CD4-positive, alpha-beta memory T cell (primary cell): ENCODE results near the gene TMEM138. TPM values are rescaled to one million over a fixed set of nuclear protein-coding genes. Genes with fewer than 3 reads are reported as not detected.

Experiments used
- CTCF ChIA-PET: fragments of 350-600 bp; sonication (Branson Sonifier 250); formaldehyde crosslinking; loops from one replicate; lab custom pipeline; 2021; ENCODE audit warnings: inconsistent platforms; ENCODE audit not compliant: partially characterized antibody; lab: Charles Lee
- POLR2A ChIA-PET: fragments of 350-600 bp; sonication (Branson Sonifier 250); formaldehyde crosslinking; loops from one replicate; lab custom pipeline; 2021; ENCODE audit not compliant: partially characterized antibody; lab: Charles Lee
- DNase-seq, 5 donors: peaks; one replicate each; pipeline versions ENCODE4 v3.0.0 to v3.0.0-alpha.2; 2020 to 2022; ENCODE audit warnings: mixed read lengths in 1 of 5
- H3K27ac ChIP-seq: one replicate; pipeline ENCODE4 v1.7.0; 2013; ENCODE audit warnings: low read depth, low read length
- H3K27me3 ChIP-seq: 2 replicates; pipeline ENCODE4 v1.7.0; 2013; ENCODE audit warnings: mild to moderate bottlenecking, low read length, moderate library complexity; ENCODE audit not compliant: insufficient read depth
- H3K36me3 ChIP-seq: 2 replicates; pipeline ENCODE4 v1.7.0; 2013; ENCODE audit warnings: mild to moderate bottlenecking, low read length, moderate library complexity; ENCODE audit not compliant: insufficient read depth
- H3K4me1 ChIP-seq: 2 replicates; pipeline ENCODE4 v1.7.0; 2013; ENCODE audit warnings: mild to moderate bottlenecking, low read length, moderate library complexity; ENCODE audit not compliant: insufficient read depth
- H3K4me3 ChIP-seq, 2 donors: one replicate each; pipeline ENCODE4 v1.7.0; 2013; ENCODE audit warnings: low read length in 2 of 2, mild to moderate bottlenecking in 1 of 2
- H3K9me3 ChIP-seq, 2 donors: one replicate each; pipeline ENCODE4 v1.7.0; 2013; ENCODE audit warnings: low read length in 2 of 2, control low read depth in 1 of 2; ENCODE audit not compliant: control insufficient read depth in 1 of 2
- H3K27ac Mint-ChIP-seq, 7 donors: one replicate each; pipeline ENCODE4 v1.8.0; 2020 to 2021; ENCODE audit warnings: mixed read lengths in 7 of 7, mild to moderate bottlenecking in 6 of 7, inconsistent platforms in 3 of 7, moderate library complexity in 3 of 7
- H3K27me3 Mint-ChIP-seq, 2 donors: one replicate each; pipeline ENCODE4 v1.8.0; 2020 to 2021; ENCODE audit warnings: mixed read lengths in 2 of 2
- H3K36me3 Mint-ChIP-seq, 2 donors: one replicate each; pipeline ENCODE4 v1.8.0; 2020 to 2021; ENCODE audit warnings: mixed read lengths in 2 of 2, inconsistent platforms in 1 of 2, mild to moderate bottlenecking in 1 of 2
- H3K4me1 Mint-ChIP-seq, 4 donors: one replicate each; pipeline ENCODE4 v1.8.0; 2020 to 2021; ENCODE audit warnings: mixed read lengths in 4 of 4, mild to moderate bottlenecking in 1 of 4
- H3K4me3 Mint-ChIP-seq, 8 donors: one replicate each; pipeline ENCODE4 v1.8.0; 2020 to 2021; ENCODE audit warnings: mixed read lengths in 8 of 8, mild to moderate bottlenecking in 7 of 8, moderate library complexity in 6 of 8, inconsistent platforms in 3 of 8
- H3K9me3 Mint-ChIP-seq, 8 donors: one replicate each; pipeline ENCODE4 v1.8.0; 2020 to 2021; ENCODE audit warnings: mixed read lengths in 8 of 8, mild to moderate bottlenecking in 5 of 8, inconsistent platforms in 3 of 8, moderate library complexity in 1 of 8
- intact Hi-C: fragments of 100-400 bp; cut with micrococcal nuclease; formaldehyde crosslinking; loops from one replicate; pipeline ENCODE4 v1.15.1; 2023
- polyA plus RNA-seq, 2 donors: library from polyadenylated mRNA; unstranded; fragments of 300-500 nt; fragmentation: Illumina TruSeq; gene quantifications; one replicate each; pipeline ENCODE4 v1.2.3, GENCODE V29; 2021
- total RNA-seq, 2 experiments: library from RNA; stranded (reverse); gene quantifications; one replicate each; pipeline ENCODE4 v1.2.3, GENCODE V29; 2021

Gene TMEM138
- total and polyA plus RNA-seq, 4 experiments from 2014 or later, result 49.0 to 62.5 (median 60.2) TPM

GRCh38 chr11:61356706-61357105, 5.5 kb upstream of the TMEM138 start:
- H3K36me3 Mint-ChIP-seq, result peaks cover 17 to 21% of the 10 kb centered on the region in 2 donors
- Histone ChIP-seq H3K4me1 (peaks cover 14% of the 10 kb centered on the region), H3K36me3 (peaks cover 20% of the 10 kb centered on the region), H3K9me3 (no peaks in the 10 kb centered on the region), H3K27ac (no peak overlapping the region), H3K4me3 (no peak overlapping the region), H3K27me3 (no peaks in the 10 kb centered on the region)
- no peak overlapping the region for H3K4me3 Mint-ChIP-seq
- no peak for DNase-seq
- peak overlapping the region in 3 of 7 donors; percentile 18 to 83 (median 75) for H3K27ac Mint-ChIP-seq
- intact Hi-C loops, result no loop called here
- ChIA-PET CTCF (interaction anchor here (1.4 to 3.5 kb wide), 3 partner anchors 21 to 29 kb away, joined by 11 to 22 read pairs (median 22); no protein-coding TSS in a partner anchor), POLR2A (interaction anchor here (1.3 kb wide), 1 partner anchor 20 kb away, joined by 4 read pairs; no protein-coding TSS in a partner anchor)
- peaks cover 15 to 27% (median 21%) of the 10 kb centered on the region in 4 donors for H3K4me1 Mint-ChIP-seq
- H3K9me3 Mint-ChIP-seq, result no peaks in the 10 kb centered on the region
- no peaks in the 10 kb centered on the region for H3K27me3 Mint-ChIP-seq

- H3K9me3 ChIP-seq, result no peaks in the 10 kb centered on the region
- H3K27me3 Mint-ChIP-seq, result no peaks in the 10 kb centered on the region
- H3K4me3 Mint-ChIP-seq, result peak overlapping the region in 4 of 8 donors; percentile 11 to 27 (median 23)
- ChIA-PET POLR2A (interaction anchor here (1.5 kb wide), 1 partner anchor 34 kb away, joined by 3 read pairs; no protein-coding TSS in a partner anchor), CTCF (interaction anchor here (0.8 to 2.8 kb wide), 2 partner anchors 22 to 28 kb away, joined by 3 to 22 read pairs; no protein-coding TSS in a partner anchor)
- H3K27ac Mint-ChIP-seq, result peak overlapping the region in 3 of 7 donors; percentile 43 to 72 (median 50)
- peaks cover 15 to 26% of the 10 kb centered on the region in 2 donors for H3K36me3 Mint-ChIP-seq
- no peak overlapping the region for H3K4me3 ChIP-seq
- peaks cover 16 to 34% (median 22%) of the 10 kb centered on the region in 4 donors for H3K4me1 Mint-ChIP-seq
- H3K27me3 ChIP-seq, result no peaks in the 10 kb centered on the region
- no peak overlapping the region for H3K27ac ChIP-seq
- DNase-seq, result no peak
- intact Hi-C loops, result no loop called here
- peaks cover 0 to 3% (median 0%) of the 10 kb centered on the region in 8 donors for H3K9me3 Mint-ChIP-seq
- H3K36me3 ChIP-seq, result peaks cover 16% of the 10 kb centered on the region
- peaks cover 14% of the 10 kb centered on the region for H3K4me1 ChIP-seq
These were observed 4.8 kb upstream of the TMEM138 start for GRCh38 chr11:61357233-61357893.

DNA sequence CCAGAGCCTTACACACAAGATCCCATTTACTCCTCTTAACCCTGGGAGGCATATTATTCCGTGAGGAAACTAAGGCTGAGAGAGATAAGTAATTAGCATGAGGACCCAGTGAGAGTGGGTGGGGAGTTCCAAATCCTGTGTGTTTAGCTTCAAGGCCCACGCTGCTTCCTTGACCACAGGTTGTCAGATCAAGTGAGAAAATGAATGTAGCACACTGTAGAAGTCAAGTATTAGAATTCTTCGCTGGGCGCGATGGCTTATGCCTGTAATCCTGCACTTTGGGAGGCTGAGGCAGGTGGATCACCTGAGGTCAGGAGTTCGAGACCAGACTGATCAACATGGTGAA, 4.3 kb upstream of the TMEM138 start:
- H3K4me1 Mint-ChIP-seq, result peaks cover 19 to 39% (median 27%) of the 10 kb centered on the region in 4 donors
- H3K36me3 Mint-ChIP-seq, result peaks cover 11 to 27% of the 10 kb centered on the region in 2 donors
- no peak overlapping the region for H3K27ac ChIP-seq
- intact Hi-C loops, result no loop called here
- ChIA-PET POLR2A (interaction anchor here (1.5 kb wide), 1 partner anchor 34 kb away, joined by 3 read pairs; no protein-coding TSS in a partner anchor), CTCF (interaction anchor here (0.8 to 2.8 kb wide), 2 partner anchors 22 to 27 kb away, joined by 3 to 22 read pairs; no protein-coding TSS in a partner anchor)
- H3K27me3 ChIP-seq, result no peaks in the 10 kb centered on the region
- no peaks in the 10 kb centered on the region for H3K9me3 ChIP-seq
- peaks cover 13% of the 10 kb centered on the region for H3K36me3 ChIP-seq
- peak overlapping the region in 3 of 8 donors; percentile 21 to 27 (median 25) for H3K4me3 Mint-ChIP-seq
- peaks cover 0 to 3% (median 0%) of the 10 kb centered on the region in 8 donors for H3K9me3 Mint-ChIP-seq
- H3K4me1 ChIP-seq, result peaks cover 17% of the 10 kb centered on the region
- no peak overlapping the region for H3K4me3 ChIP-seq
- no peak for DNase-seq
- H3K27ac Mint-ChIP-seq, result peak overlapping the region in 3 of 7 donors; percentile 35 to 50 (median 43)
- H3K27me3 Mint-ChIP-seq, result no peaks in the 10 kb centered on the region

DNA sequence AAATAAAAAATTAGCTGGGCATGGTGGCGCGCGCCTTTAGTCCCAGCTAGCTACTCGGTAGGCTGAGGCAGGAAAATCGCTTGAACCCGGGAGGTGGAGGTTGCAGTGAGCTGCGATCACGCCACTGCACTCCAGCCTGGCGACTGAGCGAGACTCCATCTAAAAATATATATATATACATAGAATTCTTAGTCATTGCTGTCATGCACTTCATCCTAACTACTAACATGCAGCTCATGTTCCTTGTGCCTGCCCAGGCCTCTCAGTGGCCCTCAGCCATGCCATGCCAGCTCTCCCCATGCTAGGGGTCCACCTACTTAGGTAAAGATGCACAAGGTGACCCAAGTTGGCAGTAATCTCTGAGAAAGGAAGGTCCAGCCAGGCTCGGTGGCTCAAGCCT, 3.6 kb upstream of the TMEM138 start:
- Mint-ChIP-seq H3K4me1 (peaks cover 22 to 46% (median 32%) of the 10 kb centered on the region in 4 donors), H3K36me3 (peaks cover 4 to 25% of the 10 kb centered on the region in 2 donors)
- peaks cover 24% of the 10 kb centered on the region for H3K4me1 ChIP-seq

GRCh38 chr11:61359516-61359915, 2.7 kb upstream of the TMEM138 start:
- no peak overlapping the region for H3K4me3 ChIP-seq
- Mint-ChIP-seq H3K27me3 (no peaks in the 10 kb centered on the region), H3K9me3 (peaks cover 0 to 3% (median 0%) of the 10 kb centered on the region in 8 donors), H3K4me1 (peaks cover 25 to 51% (median 36%) of the 10 kb centered on the region in 4 donors), H3K4me3 (peak overlapping the region in 4 of 8 donors; percentile 21 to 59 (median 35)), H3K36me3 (peaks cover 3 to 34% of the 10 kb centered on the region in 2 donors), H3K27ac (peak overlapping the region in 5 of 7 donors; percentile 27 to 92 (median 67))
- H3K27me3 ChIP-seq, result no peaks in the 10 kb centered on the region
- no peak overlapping the region for H3K27ac ChIP-seq
- H3K9me3 ChIP-seq, result no peaks in the 10 kb centered on the region
- DNase-seq, result no peak
- POLR2A ChIA-PET, result interaction anchor here (1.3 to 6.3 kb wide), 3 partner anchors 11 to 70 kb away, joined by 3 to 97 read pairs (median 37); partner anchors contain the start of genes CPSF7, DDB1, SDHAF2 and TKFC
- CTCF ChIA-PET, result interaction anchor here (2.8 to 7.1 kb wide), 3 partner anchors 23 to 26 kb away, joined by 22 to 92 read pairs (median 48); no protein-coding TSS in a partner anchor
- H3K36me3 ChIP-seq, result peaks cover 8% of the 10 kb centered on the region
- peaks cover 27% of the 10 kb centered on the region for H3K4me1 ChIP-seq
- intact Hi-C loops, result no loop called here

More for the DNA sequence above, 3.6 kb upstream of the TMEM138 start:
- ChIA-PET POLR2A (interaction anchor here (0.5 to 6.3 kb wide), 4 partner anchors 14 to 35 kb away, joined by 3 to 97 read pairs (median 3); partner anchors contain the start of genes DDB1 and TKFC), CTCF (interaction anchor here (2.8 kb wide), 1 partner anchor 23 kb away, joined by 22 read pairs; no protein-coding TSS in a partner anchor)
- Mint-ChIP-seq H3K4me3 (peak overlapping the region in 1 of 8 donors; percentile 20), H3K27ac (no peak overlapping the region), H3K27me3 (no peaks in the 10 kb centered on the region), H3K9me3 (peaks cover 0 to 3% (median 0%) of the 10 kb centered on the region in 8 donors)
- no peak for DNase-seq
- H3K4me3 ChIP-seq, result no peak overlapping the region
- intact Hi-C loops, result no loop called here
- H3K9me3 ChIP-seq, result no peaks in the 10 kb centered on the region
- peaks cover 6% of the 10 kb centered on the region for H3K36me3 ChIP-seq
- H3K27ac ChIP-seq, result no peak overlapping the region
- no peaks in the 10 kb centered on the region for H3K27me3 ChIP-seq

GRCh38 chr11:61361237-61361740, 885 bp upstream of the TMEM138 start:
- H3K27ac Mint-ChIP-seq, result peak overlapping the region; percentile 92 to 100 (median 99)
- peaks cover 17% of the 10 kb centered on the region for H3K36me3 ChIP-seq
- H3K4me1 Mint-ChIP-seq, result peaks cover 23 to 51% (median 35%) of the 10 kb centered on the region in 4 donors
- ChIA-PET CTCF (interaction anchor here (1.4 to 7.1 kb wide), 6 partner anchors 9 to 74 kb away, joined by 3 to 92 read pairs (median 14); partner anchors contain the start of genes DDB1, TKFC and TMEM216), POLR2A (interaction anchor here (1.0 to 6.3 kb wide), 17 partner anchors 9 to 1480 kb away, joined by 3 to 97 read pairs (median 7); partner anchors contain the start of genes CD6, CPSF7, DDB1 and EEF1G)
- peaks cover 0 to 36% of the 10 kb centered on the region in 2 donors for H3K36me3 Mint-ChIP-seq
- H3K27me3 Mint-ChIP-seq, result no peaks in the 10 kb centered on the region
- no peaks in the 10 kb centered on the region for H3K27me3 ChIP-seq
- DNase-seq, result no peak
- H3K27ac ChIP-seq, result peak overlapping the region; percentile 95
- intact Hi-C loops, result no loop called here
- H3K4me3 Mint-ChIP-seq, result peak overlapping the region; percentile 93 to 100 (median 98)
- H3K4me1 ChIP-seq, result peaks cover 27% of the 10 kb centered on the region
- peaks cover 0 to 3% (median 0%) of the 10 kb centered on the region in 8 donors for H3K9me3 Mint-ChIP-seq
- peak overlapping the region; percentile 87 to 95 for H3K4me3 ChIP-seq
- no peaks in the 10 kb centered on the region for H3K9me3 ChIP-seq
